Smooth muscle cell (in vitro differentiated cells): Measurements from ENCODE around the gene VMO1. TPM values are rescaled to one million over a fixed set of nuclear protein-coding genes. Genes with fewer than 3 reads are reported as not detected.

Experiments
- DNase-seq: peaks from one replicate; lab custom pipeline; 2025; ENCODE audit not compliant: unreplicated experiment; lab: John Stamatoyannopoulos, UW
- H2AFZ ChIP-seq: fragments of 200-600 bp; sonication (generic); 2 replicates; pipeline ENCODE4 v1.6.0; 2016; ENCODE audit warnings: antibody characterized with exemption, low read depth, mild to moderate bottlenecking
- H3F3A ChIP-seq: fragments of 200-600 bp; sonication (generic); 2 replicates; pipeline ENCODE4 v1.6.0; 2017; ENCODE audit warnings: antibody characterized with exemption, low read depth
- H3K27ac ChIP-seq: fragments of 200-600 bp; sonication (generic); 2 replicates; pipeline ENCODE4 v1.5.1; 2016; ENCODE audit warnings: low read depth, mild to moderate bottlenecking
- H3K27me3 ChIP-seq: fragments of 200-600 bp; sonication (generic); 2 replicates; pipeline ENCODE4 v1.6.1; 2016; ENCODE audit warnings: low read depth, mild to moderate bottlenecking
- H3K36me3 ChIP-seq: fragments of 200-600 bp; sonication (generic); 2 replicates; pipeline ENCODE4 v1.5.1; 2016; ENCODE audit warnings: low read depth
- H3K4me1 ChIP-seq: fragments of 200-600 bp; sonication (generic); 2 replicates; pipeline ENCODE4 v1.5.1; 2016; ENCODE audit warnings: low read depth
- H3K4me2 ChIP-seq: fragments of 200-600 bp; sonication (generic); 2 replicates; pipeline ENCODE4 v1.6.0; 2016; ENCODE audit warnings: mild to moderate bottlenecking
- H3K4me3 ChIP-seq: fragments of 200-600 bp; sonication (generic); 2 replicates; pipeline ENCODE4 v1.5.1; 2016; ENCODE audit warnings: mild to moderate bottlenecking
- H3K79me2 ChIP-seq: fragments of 200-600 bp; sonication (generic); 2 replicates; pipeline ENCODE4 v1.6.0; 2016; ENCODE audit warnings: low read depth, mild to moderate bottlenecking
- H3K9ac ChIP-seq: fragments of 200-600 bp; sonication (generic); 2 replicates; pipeline ENCODE4 v1.6.0; 2016; ENCODE audit warnings: low read depth
- H3K9me3 ChIP-seq: fragments of 200-600 bp; sonication (generic); replicated peaks from 2 replicates; pipeline ENCODE4 v1.5.1; 2016; ENCODE audit warnings: low read depth
- H4K20me1 ChIP-seq: fragments of 200-600 bp; sonication (generic); 2 replicates; pipeline ENCODE4 v1.6.0; 2016; ENCODE audit warnings: low read depth
- CTCF ChIP-seq: fragments of 200-600 bp; sonication (generic); IDR thresholded peaks from 2 replicates; pipeline ENCODE4 v1.5.1; 2017; ENCODE audit warnings: borderline replicate concordance, mild to moderate bottlenecking, antibody characterized with exemption; ENCODE audit not compliant: insufficient read depth, poor library complexity, severe bottlenecking
- WGBS: methylation state at CpG from one replicate; pipeline ENCODE4 v1.1.7; 2016; ENCODE audit warnings: low lambda C conversion rate; 5-methylcytosine and 5-hydroxymethylcytosine counted together
- polyA plus RNA-seq: library from polyadenylated mRNA; unstranded; fragments of >200 nt; fragmentation: Nextera tagmentation; extraction: Ambion mirVana; gene quantifications from 2 replicates; pipeline ENCODE4 v1.2.1, GENCODE V29; 2016
- total RNA-seq: library from RNA; depleted of rRNA; stranded (reverse); fragments of >200 nt; gene quantifications from 2 replicates; pipeline ENCODE4 v1.2.3, GENCODE V29; 2014

Gene VMO1
- total and polyA plus RNA-seq, 2 experiments from 2014 or later: 0.94 TPM; not detected in 1

GRCh38 chr17:4788807-4789700, 2.9 kb upstream of the VMO1 start, which contains the start of gene GLTPD2:
Gene GLTPD2, plus strand, starts transcription at chr17:4788964. Its CDS starts 48 bp downstream, at chr17:4789012.
- no peaks in the 10 kb centered on the region for H3K79me2 ChIP-seq
- peak within 1 kb of the TSS; percentile 92 for H3K4me2 ChIP-seq
- no peaks in the 10 kb centered on the region for H4K20me1 ChIP-seq
- H3K4me1 ChIP-seq: peaks cover 18% of the 10 kb centered on the region
- no peak for DNase-seq
- TF ChIP-seq CTCF: no peak
- H3K4me3 ChIP-seq: peak within 1 kb of the TSS; percentile 74
- H3K27ac ChIP-seq: peak within 1 kb of the TSS; percentile 84
- H2AFZ ChIP-seq: peak within 1 kb of the TSS; percentile 87
- no peaks in the 10 kb centered on the region for H3K36me3 ChIP-seq
- WGBS: 7% methylated on average over 60 of the region's 62 CpGs
- H3K9ac ChIP-seq: peak within 1 kb of the TSS; percentile 71
- no peaks in the 10 kb centered on the region for H3K27me3 ChIP-seq
- H3F3A ChIP-seq: no peaks in the 10 kb centered on the region
- H3K9me3 ChIP-seq: no peaks in the 10 kb centered on the region

DNA sequence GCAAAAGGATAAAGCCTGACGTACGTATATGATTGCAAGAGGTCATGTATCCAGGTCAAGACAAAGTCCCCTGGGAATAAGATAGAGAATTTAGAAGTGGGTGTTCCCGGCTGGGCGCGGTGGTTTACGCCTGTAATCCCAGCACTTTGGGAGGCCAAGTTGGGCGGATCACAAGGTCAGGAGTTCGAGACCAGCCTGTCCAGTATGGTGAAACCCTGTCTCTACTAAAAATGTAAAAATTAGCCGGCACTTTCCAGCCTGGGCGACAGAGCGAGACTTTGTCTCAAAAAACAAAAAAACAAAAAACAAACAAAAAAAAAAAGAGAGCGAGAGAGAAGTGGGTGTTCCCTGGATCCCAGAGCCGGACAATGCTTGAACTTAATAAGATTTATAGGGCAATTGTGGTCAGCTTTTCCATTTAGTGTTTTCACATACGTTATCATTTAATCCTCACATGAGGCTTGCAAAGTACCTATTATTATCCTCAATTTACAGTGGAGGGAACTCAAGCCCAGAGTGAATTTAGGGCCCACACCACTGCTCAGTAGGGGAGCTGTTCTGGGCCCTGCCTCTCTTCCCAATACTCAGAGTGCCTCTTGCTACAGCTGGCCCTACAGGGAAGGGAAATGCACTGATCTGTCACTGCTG, 2.1 kb upstream of the VMO1 start:
- Histone ChIP-seq H3K36me3 (no peaks in the 10 kb centered on the region), H3K4me1 (peaks cover 18% of the 10 kb centered on the region), H2AFZ (no peak overlapping the region), H3K79me2 (no peaks in the 10 kb centered on the region), H3K4me2 (peak overlapping the region; percentile 92), H3K27ac (no peak overlapping the region), H4K20me1 (no peaks in the 10 kb centered on the region), H3K4me3 (peak overlapping the region; percentile 74), H3K9me3 (no peaks in the 10 kb centered on the region), H3K27me3 (no peaks in the 10 kb centered on the region), H3K9ac (peak overlapping the region; percentile 71), H3F3A (no peaks in the 10 kb centered on the region)
- TF ChIP-seq CTCF: no peak
- WGBS: 83% methylated on average over 14 of the region's 14 CpGs
- no peak for DNase-seq

DNA sequence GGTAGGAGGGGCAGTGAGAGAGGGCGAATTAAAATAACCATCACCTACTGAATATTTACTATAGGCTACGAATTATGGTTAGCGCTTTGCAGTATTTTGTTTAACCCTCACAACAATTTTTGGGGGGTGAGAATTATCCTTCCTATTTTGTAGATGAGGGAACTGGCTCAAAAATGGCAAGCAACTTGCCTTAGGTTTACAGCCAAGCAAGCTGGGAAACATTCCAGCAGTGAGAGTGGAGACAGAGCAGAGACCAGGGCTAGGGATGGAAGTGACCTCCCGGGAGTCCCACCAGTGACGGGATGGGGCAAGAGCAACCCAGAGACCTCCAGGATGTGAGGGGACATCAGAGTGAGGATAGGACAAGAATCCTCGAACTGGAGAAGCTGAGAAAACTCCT, 352 bp upstream of the VMO1 start:
- Histone ChIP-seq H3K9me3 (no peaks in the 10 kb centered on the region), H2AFZ (no peak overlapping the region), H3K27ac (no peak overlapping the region), H3K27me3 (peaks cover 7% of the 10 kb centered on the region), H3K79me2 (no peaks in the 10 kb centered on the region), H3K4me1 (peaks cover 18% of the 10 kb centered on the region), H3K36me3 (no peaks in the 10 kb centered on the region), H3K4me2 (peak overlapping the region; percentile 36), H3F3A (no peaks in the 10 kb centered on the region), H4K20me1 (no peaks in the 10 kb centered on the region), H3K4me3 (no peak overlapping the region), H3K9ac (no peak overlapping the region)
- WGBS: 71% methylated on average over 6 of the region's 6 CpGs
- TF ChIP-seq CTCF: no peak
- DNase-seq: no peak
